HG03342 (cell line): ENCODE results near the gene NDUFS5.
"Not testable (repeated sequence)": the region's sequence is repeated elsewhere in the genome, so short reads cannot be mapped to it uniquely, and the experiment has no call there.

ENCODE experiments used
- ATAC-seq: cut with Tn5 transposase; IDR thresholded peaks from one replicate; pipeline ENCODE4 v1.9.1; 2021; ENCODE audit warnings: mild to moderate bottlenecking, moderate library complexity; ENCODE audit not compliant: unreplicated experiment

Gene NDUFS5

GRCh38 chr1:39061951-39062350 lies 35.8 kb downstream of the NDUFS5 start:
- no peak for ATAC-seq

- ATAC-seq, result no peak
Measured at GRCh38 chr1:39063191-39063590, 37.0 kb downstream of the NDUFS5 start.

- ATAC-seq, result no peak
Measured at GRCh38 chr1:39063775-39064174, 37.6 kb downstream of the NDUFS5 start.

- ATAC-seq, result no peak
Measured at GRCh38 chr1:39065542-39065941, 39.4 kb downstream of the NDUFS5 start.

GRCh38 chr1:39068227-39068626 lies 42.1 kb downstream of the NDUFS5 start:
- ATAC-seq, result not testable (repeated sequence)

- ATAC-seq, result not testable (repeated sequence)
Measured at GRCh38 chr1:39071557-39071956, 45.4 kb downstream of the NDUFS5 start.

GRCh38 chr1:39076127-39076798 lies 50.1 kb downstream of the NDUFS5 start:
- no peak for ATAC-seq

GRCh38 chr1:39076799-39077148 lies 50.6 kb downstream of the NDUFS5 start:
- no peak for ATAC-seq

GRCh38 chr1:39080269-39080826 lies 54.2 kb downstream of the NDUFS5 start:
- ATAC-seq, result no peak

- ATAC-seq, result no peak
Measured at GRCh38 chr1:39080831-39081270, 54.7 kb downstream of the NDUFS5 start.

GRCh38 chr1:39081271-39082009 lies 55.3 kb downstream of the NDUFS5 start:
- ATAC-seq, result no peak

GRCh38 chr1:39082010-39082799 lies 56.1 kb downstream of the NDUFS5 start:
- no peak for ATAC-seq

GRCh38 chr1:39082811-39083576 lies 56.8 kb downstream of the NDUFS5 start:
- no peak for ATAC-seq

- ATAC-seq, result no peak
Measured at GRCh38 chr1:39084191-39084590, 58.0 kb downstream of the NDUFS5 start.
